ENCODE data around the gene LACTB.
"Not testable (repeated sequence)": the region's sequence is repeated elsewhere in the genome, so short reads cannot be mapped to it uniquely, and the experiment has no call there.

LACTB gene

GRCh38 chr15:63103416-63103815 is 18.2 kb upstream of the LACTB start:
- no peak overlapping the region for H3K4me3 Mint-ChIP-seq
- no peak overlapping the region for H3K27ac Mint-ChIP-seq
- H3K27me3 Mint-ChIP-seq = no peaks in the 10 kb centered on the region
- no peaks in the 10 kb centered on the region for H3K9me3 Mint-ChIP-seq
- H3K36me3 Mint-ChIP-seq (ENCODE audit: low read depth) = no peaks in the 10 kb centered on the region
- no peaks in the 10 kb centered on the region for H3K4me1 Mint-ChIP-seq (ENCODE audit: low read depth)

DNA sequence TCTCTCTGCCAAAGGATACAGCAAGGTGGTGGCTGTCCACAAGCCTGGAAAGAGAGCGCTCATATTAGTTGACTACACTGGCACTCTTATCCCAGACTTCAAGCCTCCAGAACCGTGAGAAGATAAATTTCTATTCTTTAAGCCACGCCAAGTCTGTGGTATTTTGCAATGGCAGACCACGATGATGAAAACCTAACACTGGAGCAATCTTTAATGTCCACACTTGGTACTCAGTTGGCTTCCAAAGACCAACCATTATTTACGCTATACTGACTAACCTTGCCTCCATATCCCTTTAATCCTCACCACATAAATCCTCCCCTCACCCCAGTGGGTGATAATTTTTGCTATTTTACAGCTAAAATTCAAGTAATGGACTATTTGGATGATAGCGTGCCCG is 16.9 kb upstream of the LACTB start:
- H3K27ac Mint-ChIP-seq = no peak overlapping the region
- no peaks in the 10 kb centered on the region for H3K9me3 Mint-ChIP-seq
- H3K36me3 Mint-ChIP-seq (ENCODE audit: low read depth) = no peaks in the 10 kb centered on the region
- no peak overlapping the region for H3K4me3 Mint-ChIP-seq
- no peaks in the 10 kb centered on the region for H3K27me3 Mint-ChIP-seq
- H3K4me1 Mint-ChIP-seq (ENCODE audit: low read depth) = no peaks in the 10 kb centered on the region

GRCh38 chr15:63105354-63105753 is 16.3 kb upstream of the LACTB start:
- H3K27me3 Mint-ChIP-seq; H3K9me3 Mint-ChIP-seq; H3K4me3 Mint-ChIP-seq; H3K4me1 Mint-ChIP-seq (ENCODE audit: low read depth); H3K36me3 Mint-ChIP-seq (ENCODE audit: low read depth); H3K27ac Mint-ChIP-seq: not testable (repeated sequence)

DNA sequence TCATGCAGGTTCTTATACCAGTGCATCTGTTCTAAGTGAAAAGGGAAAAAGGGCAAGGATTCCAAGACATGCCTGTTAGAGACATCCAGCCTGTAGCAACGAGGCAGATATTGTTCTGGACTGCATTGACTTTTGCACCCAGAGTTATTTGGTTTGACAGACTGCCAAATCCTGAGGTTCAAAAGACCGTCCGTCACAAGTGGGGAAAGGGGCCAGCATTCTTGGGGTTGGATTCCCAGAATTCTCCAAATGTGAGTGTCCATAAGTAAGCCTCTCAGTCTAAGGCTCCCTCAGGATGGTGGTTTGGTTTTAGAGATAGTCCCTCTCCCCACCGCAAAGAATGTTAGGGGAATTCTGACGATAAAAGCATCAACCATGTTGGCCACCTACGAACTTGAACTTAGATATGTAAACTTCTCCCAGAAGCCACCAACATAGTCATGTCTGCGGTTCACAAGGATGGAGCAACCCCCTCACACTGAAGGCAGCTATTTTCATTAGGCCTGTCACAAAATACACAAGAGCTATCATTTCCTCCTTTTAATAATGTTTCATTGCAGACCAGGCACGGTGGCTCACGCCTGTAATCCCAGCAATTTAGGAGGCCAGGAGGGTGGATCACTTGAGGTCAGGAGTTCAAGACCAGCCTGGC is 13.6 kb upstream of the LACTB start:
- H3K9me3 Mint-ChIP-seq = no peaks in the 10 kb centered on the region
- H3K4me1 Mint-ChIP-seq (ENCODE audit: low read depth) = no peaks in the 10 kb centered on the region
- H3K27me3 Mint-ChIP-seq = no peaks in the 10 kb centered on the region
- H3K27ac Mint-ChIP-seq = no peak overlapping the region
- no peaks in the 10 kb centered on the region for H3K36me3 Mint-ChIP-seq (ENCODE audit: low read depth)
- H3K4me3 Mint-ChIP-seq = no peak overlapping the region

GRCh38 chr15:63109498-63109897 is 12.2 kb upstream of the LACTB start:
- Mint-ChIP-seq H3K27me3 (no peaks in the 10 kb centered on the region), H3K27ac (no peak overlapping the region), H3K4me1 (ENCODE audit: low read depth) (no peaks in the 10 kb centered on the region), H3K9me3 (no peaks in the 10 kb centered on the region), H3K36me3 (ENCODE audit: low read depth) (no peaks in the 10 kb centered on the region), H3K4me3 (no peak overlapping the region)

- Mint-ChIP-seq H3K4me1 (ENCODE audit: low read depth) (no peaks in the 10 kb centered on the region), H3K27me3 (no peaks in the 10 kb centered on the region), H3K9me3 (no peaks in the 10 kb centered on the region), H3K4me3 (no peak overlapping the region), H3K27ac (no peak overlapping the region), H3K36me3 (ENCODE audit: low read depth) (no peaks in the 10 kb centered on the region)
Observed at GRCh38 chr15:63109920-63110319, 11.7 kb upstream of the LACTB start.

GRCh38 chr15:63110428-63111026 is 11.1 kb upstream of the LACTB start:
- Mint-ChIP-seq H3K36me3 (ENCODE audit: low read depth) (no peaks in the 10 kb centered on the region), H3K4me1 (ENCODE audit: low read depth) (no peaks in the 10 kb centered on the region), H3K27me3 (no peaks in the 10 kb centered on the region), H3K9me3 (no peaks in the 10 kb centered on the region), H3K4me3 (no peak overlapping the region), H3K27ac (no peak overlapping the region)

- H3K4me3 Mint-ChIP-seq = no peak overlapping the region
- no peaks in the 10 kb centered on the region for H3K9me3 Mint-ChIP-seq
- H3K4me1 Mint-ChIP-seq (ENCODE audit: low read depth) = no peaks in the 10 kb centered on the region
- no peaks in the 10 kb centered on the region for H3K36me3 Mint-ChIP-seq (ENCODE audit: low read depth)
- H3K27me3 Mint-ChIP-seq = no peaks in the 10 kb centered on the region
- no peak overlapping the region for H3K27ac Mint-ChIP-seq
Observed at GRCh38 chr15:63111481-63111880, 10.2 kb upstream of the LACTB start.

- no peak overlapping the region for H3K27ac Mint-ChIP-seq
- H3K9me3 Mint-ChIP-seq = no peaks in the 10 kb centered on the region
- no peaks in the 10 kb centered on the region for H3K27me3 Mint-ChIP-seq
- H3K4me1 Mint-ChIP-seq (ENCODE audit: low read depth) = no peaks in the 10 kb centered on the region
- no peak overlapping the region for H3K4me3 Mint-ChIP-seq
- H3K36me3 Mint-ChIP-seq (ENCODE audit: low read depth) = no peaks in the 10 kb centered on the region
Observed at GRCh38 chr15:63112871-63113270, 8.8 kb upstream of the LACTB start.

GRCh38 chr15:63114465-63114864 is 7.2 kb upstream of the LACTB start:
- Mint-ChIP-seq H3K4me1 (ENCODE audit: low read depth) (no peaks in the 10 kb centered on the region), H3K36me3 (ENCODE audit: low read depth) (no peaks in the 10 kb centered on the region), H3K9me3 (peaks cover 3% of the 10 kb centered on the region), H3K27ac (no peak overlapping the region), H3K27me3 (no peaks in the 10 kb centered on the region), H3K4me3 (no peak overlapping the region)

GRCh38 chr15:63118854-63119253 is 2.8 kb upstream of the LACTB start:
- H3K4me3 Mint-ChIP-seq = no peak overlapping the region
- no peak overlapping the region for H3K27ac Mint-ChIP-seq
- H3K4me1 Mint-ChIP-seq (ENCODE audit: low read depth) = peaks cover 16% of the 10 kb centered on the region
- peaks cover 9% of the 10 kb centered on the region for H3K9me3 Mint-ChIP-seq
- peaks cover 8% of the 10 kb centered on the region for H3K36me3 Mint-ChIP-seq (ENCODE audit: low read depth)
- no peaks in the 10 kb centered on the region for H3K27me3 Mint-ChIP-seq

GRCh38 chr15:63122002-63122875 is 578 bp downstream of the LACTB start:
- Mint-ChIP-seq H3K9me3 (peaks cover 9% of the 10 kb centered on the region), H3K4me3 (peak overlapping the region; percentile 95), H3K27me3 (no peaks in the 10 kb centered on the region), H3K36me3 (ENCODE audit: low read depth) (peaks cover 27% of the 10 kb centered on the region), H3K4me1 (ENCODE audit: low read depth) (peaks cover 19% of the 10 kb centered on the region), H3K27ac (peak overlapping the region; percentile 80)

DNA sequence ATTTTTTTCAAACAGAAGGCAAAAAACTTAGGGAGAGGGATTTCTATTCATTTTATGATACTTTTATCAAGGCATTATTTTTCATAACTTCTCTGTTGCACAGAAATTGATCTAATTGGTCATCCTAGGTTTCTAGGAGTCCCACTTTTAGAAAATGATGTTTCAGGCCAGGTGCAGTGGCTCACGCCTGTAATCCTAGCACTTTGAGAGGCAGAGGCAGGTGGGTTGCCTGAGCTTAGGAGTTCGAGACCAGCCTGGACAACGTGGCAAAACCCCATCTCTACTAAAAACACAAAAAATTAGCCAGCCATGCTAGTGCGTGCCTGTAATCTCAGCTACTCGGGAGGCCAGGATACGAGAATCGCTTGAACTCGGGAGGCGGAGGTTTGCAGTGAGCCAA is 2.8 kb downstream of the LACTB start:
- no peak overlapping the region for H3K4me3 Mint-ChIP-seq
- H3K36me3 Mint-ChIP-seq (ENCODE audit: low read depth) = peaks cover 42% of the 10 kb centered on the region
- H3K9me3 Mint-ChIP-seq = peaks cover 6% of the 10 kb centered on the region
- peaks cover 19% of the 10 kb centered on the region for H3K4me1 Mint-ChIP-seq (ENCODE audit: low read depth)
- H3K27ac Mint-ChIP-seq = no peak overlapping the region
- no peaks in the 10 kb centered on the region for H3K27me3 Mint-ChIP-seq

DNA sequence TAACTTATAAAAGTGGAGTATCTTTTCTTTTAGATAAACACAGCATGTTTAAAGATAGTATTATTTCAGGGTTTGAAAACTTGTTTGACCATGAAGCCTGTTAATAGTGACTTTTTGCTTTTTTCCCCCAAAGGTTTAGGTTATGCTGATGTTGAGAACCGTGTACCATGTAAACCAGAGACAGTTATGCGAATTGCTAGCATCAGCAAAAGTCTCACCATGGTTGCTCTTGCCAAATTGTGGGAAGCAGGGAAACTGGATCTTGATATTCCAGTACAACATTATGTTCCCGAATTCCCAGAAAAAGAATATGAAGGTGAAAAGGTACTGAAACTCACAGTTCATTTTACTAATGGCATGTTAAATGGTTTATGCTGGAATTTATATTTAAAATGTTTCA is 5.1 kb downstream of the LACTB start:
- peaks cover 14% of the 10 kb centered on the region for H3K4me1 Mint-ChIP-seq (ENCODE audit: low read depth)
- no peak overlapping the region for H3K27ac Mint-ChIP-seq
- no peaks in the 10 kb centered on the region for H3K27me3 Mint-ChIP-seq
- H3K4me3 Mint-ChIP-seq = no peak overlapping the region
- H3K36me3 Mint-ChIP-seq (ENCODE audit: low read depth) = peaks cover 58% of the 10 kb centered on the region
- H3K9me3 Mint-ChIP-seq = no peaks in the 10 kb centered on the region

- Mint-ChIP-seq H3K36me3 (ENCODE audit: low read depth) (peaks cover 31% of the 10 kb centered on the region), H3K4me1 (ENCODE audit: low read depth) (peaks cover 11% of the 10 kb centered on the region), H3K27ac (no peak overlapping the region), H3K9me3 (no peaks in the 10 kb centered on the region), H3K27me3 (no peaks in the 10 kb centered on the region), H3K4me3 (no peak overlapping the region)
Observed at GRCh38 chr15:63133786-63134185, 12.1 kb downstream of the LACTB start.

All from stimulated activated naive CD8-positive, alpha-beta T cell treated with anti-CD3 and anti-CD28 coated beads, Interleukin-15, Interleukin-2, amounts not matched to agents 100 ng/mL and 50 ng/mL, for 24 hours (primary cell).